DND-41 (cell line): ENCODE measurements around the gene ERF.

Experiments
- EZH2 ChIP-seq: IDR thresholded peaks from 3 replicates; pipeline ENCODE4 v1.6.1; 2012; ENCODE audit warnings: borderline replicate concordance, low read depth, mild to moderate bottlenecking, moderate library complexity, low read length, inconsistent platforms; ENCODE audit not compliant: severe bottlenecking
- TF ChIP-seq, protein P1 (sequence below): IDR thresholded peaks from 2 replicates; pipeline ENCODE4 v1.5.1; 2012; ENCODE audit warnings: borderline replicate concordance, low read length, moderate library complexity, mild to moderate bottlenecking; ENCODE audit not compliant: poor library complexity, severe bottlenecking; ENCODE audit errors: extremely low read depth

DNA sequence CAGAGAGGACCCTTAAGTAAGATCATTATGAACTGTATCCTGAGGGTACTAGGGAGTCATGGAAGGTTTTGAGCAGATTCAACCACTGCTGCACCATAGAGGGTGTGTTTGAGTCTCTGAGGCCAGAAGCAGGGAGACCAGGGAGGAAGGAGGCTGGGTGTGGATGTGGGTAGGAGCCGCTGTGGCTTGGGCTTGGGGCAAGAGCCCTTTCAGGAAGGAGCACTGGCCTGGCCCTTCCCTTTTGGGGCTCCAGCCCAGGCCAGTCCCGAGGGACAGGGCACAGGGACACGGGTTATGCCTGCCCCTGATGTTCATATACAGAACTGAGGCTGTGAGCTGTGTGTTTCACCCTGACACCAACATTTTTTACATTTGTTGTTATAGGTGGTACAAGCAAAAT, 21.4 kb upstream of the ERF start:
- TF ChIP-seq, protein P1, sequence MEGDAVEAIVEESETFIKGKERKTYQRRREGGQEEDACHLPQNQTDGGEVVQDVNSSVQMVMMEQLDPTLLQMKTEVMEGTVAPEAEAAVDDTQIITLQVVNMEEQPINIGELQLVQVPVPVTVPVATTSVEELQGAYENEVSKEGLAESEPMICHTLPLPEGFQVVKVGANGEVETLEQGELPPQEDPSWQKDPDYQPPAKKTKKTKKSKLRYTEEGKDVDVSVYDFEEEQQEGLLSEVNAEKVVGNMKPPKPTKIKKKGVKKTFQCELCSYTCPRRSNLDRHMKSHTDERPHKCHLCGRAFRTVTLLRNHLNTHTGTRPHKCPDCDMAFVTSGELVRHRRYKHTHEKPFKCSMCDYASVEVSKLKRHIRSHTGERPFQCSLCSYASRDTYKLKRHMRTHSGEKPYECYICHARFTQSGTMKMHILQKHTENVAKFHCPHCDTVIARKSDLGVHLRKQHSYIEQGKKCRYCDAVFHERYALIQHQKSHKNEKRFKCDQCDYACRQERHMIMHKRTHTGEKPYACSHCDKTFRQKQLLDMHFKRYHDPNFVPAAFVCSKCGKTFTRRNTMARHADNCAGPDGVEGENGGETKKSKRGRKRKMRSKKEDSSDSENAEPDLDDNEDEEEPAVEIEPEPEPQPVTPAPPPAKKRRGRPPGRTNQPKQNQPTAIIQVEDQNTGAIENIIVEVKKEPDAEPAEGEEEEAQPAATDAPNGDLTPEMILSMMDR, result no peak
- TF ChIP-seq EZH2, result no peak
